Loucy (cell line): ENCODE results near the gene SLC35B2.

Experiments used
- H2AFZ ChIP-seq: fragments of 200-600 bp; sonication (generic); 2 replicates; pipeline ENCODE4 v1.6.0; 2016; ENCODE audit warnings: antibody characterized with exemption, mild to moderate bottlenecking, low read length, moderate library complexity
- H3F3A ChIP-seq: fragments of 200-600 bp; 2 replicates; pipeline ENCODE4 v1.6.0; 2016; ENCODE audit warnings: antibody characterized with exemption, low read depth, mild to moderate bottlenecking
- H3K27me3 ChIP-seq: fragments of 200-600 bp; sonication (generic); 2 replicates; pipeline ENCODE4 v1.6.1; 2014; ENCODE audit warnings: low read length, mild to moderate bottlenecking; ENCODE audit not compliant: insufficient read depth, poor library complexity, severe bottlenecking
- H3K36me3 ChIP-seq: fragments of 200-600 bp; sonication (generic); 2 replicates; pipeline ENCODE4 v1.6.1; 2016; ENCODE audit warnings: low read length; ENCODE audit not compliant: insufficient read depth
- H3K4me1 ChIP-seq: fragments of 200-600 bp; sonication (generic); 2 replicates; pipeline ENCODE4 v1.5.1; 2014; ENCODE audit warnings: low read length, mild to moderate bottlenecking; ENCODE audit not compliant: insufficient read depth, poor library complexity, severe bottlenecking
- H3K4me2 ChIP-seq: fragments of 200-600 bp; sonication (generic); 2 replicates; pipeline ENCODE4 v1.6.0; 2014; ENCODE audit warnings: antibody characterized with exemption, low read length, low read depth, mild to moderate bottlenecking; ENCODE audit not compliant: poor library complexity, severe bottlenecking
- H3K4me3 ChIP-seq: fragments of 200-600 bp; sonication (generic); 2 replicates; pipeline ENCODE4 v1.5.1; 2014; ENCODE audit warnings: low read length, mild to moderate bottlenecking, mixed read lengths; ENCODE audit not compliant: poor library complexity, severe bottlenecking
- H3K79me2 ChIP-seq: fragments of 200-600 bp; sonication (generic); 2 replicates; pipeline ENCODE4 v1.6.1; 2014; ENCODE audit warnings: low read length; ENCODE audit not compliant: insufficient read depth
- H3K9ac ChIP-seq: fragments of 200-600 bp; sonication (generic); 2 replicates; pipeline ENCODE4 v1.6.0; 2014; ENCODE audit warnings: mild to moderate bottlenecking, low read depth, low read length, moderate library complexity; ENCODE audit not compliant: poor library complexity, severe bottlenecking
- H3K9me2 ChIP-seq: fragments of 200-600 bp; sonication (generic); replicated peaks from 2 replicates; pipeline ENCODE4 v1.6.1; 2016; ENCODE audit warnings: low read depth, low read length, mixed read lengths
- H3K9me3 ChIP-seq: fragments of 200-600 bp; sonication (generic); 2 replicates; pipeline ENCODE4 v1.6.1; 2014; ENCODE audit warnings: mild to moderate bottlenecking, antibody characterized with exemption, low read length, low read depth; ENCODE audit not compliant: insufficient read depth
- H4K20me1 ChIP-seq: fragments of 200-600 bp; sonication (generic); 2 replicates; pipeline ENCODE4 v1.6.0; 2014; ENCODE audit warnings: antibody characterized with exemption, low read length, mild to moderate bottlenecking; ENCODE audit not compliant: insufficient read depth, poor library complexity, severe bottlenecking
- CTCF ChIP-seq: fragments of 200-600 bp; sonication (generic); conservative IDR thresholded peaks from 2 replicates; pipeline ENCODE4 v1.5.1; 2014; ENCODE audit warnings: mild to moderate bottlenecking, antibody characterized with exemption, low read length
- EZH2phosphoT487 ChIP-seq: fragments of 200-600 bp; IDR thresholded peaks from 2 replicates; pipeline ENCODE4 v1.6.1; 2018; ENCODE audit warnings: antibody characterized with exemption, mild to moderate bottlenecking, moderate library complexity, borderline replicate concordance

The SLC35B2 gene

GRCh38 chr6:44276667-44277640 is 19.6 kb upstream of the SLC35B2 start:
- no peaks in the 10 kb centered on the region for H3K9me2 ChIP-seq
- no peaks in the 10 kb centered on the region for H3F3A ChIP-seq
- no peaks in the 10 kb centered on the region for H3K27me3 ChIP-seq
- no peaks in the 10 kb centered on the region for H3K36me3 ChIP-seq
- H3K4me1 ChIP-seq = no peaks in the 10 kb centered on the region
- H4K20me1 ChIP-seq = no peaks in the 10 kb centered on the region
- no peak overlapping the region for H3K4me2 ChIP-seq
- no peaks in the 10 kb centered on the region for H3K9me3 ChIP-seq
- no peak overlapping the region for H3K4me3 ChIP-seq
- no peaks in the 10 kb centered on the region for H3K79me2 ChIP-seq
- no peak overlapping the region for H3K9ac ChIP-seq
- H2AFZ ChIP-seq = no peak overlapping the region
- TF ChIP-seq EZH2phosphoT487 (no peak), CTCF (no peak)

- Histone ChIP-seq H3K36me3 (no peaks in the 10 kb centered on the region), H3K9ac (no peak overlapping the region), H3K4me2 (no peak overlapping the region), H2AFZ (no peak overlapping the region), H3K9me3 (no peaks in the 10 kb centered on the region), H3K4me1 (no peaks in the 10 kb centered on the region), H3K9me2 (no peaks in the 10 kb centered on the region), H3K79me2 (no peaks in the 10 kb centered on the region), H3F3A (no peaks in the 10 kb centered on the region), H3K4me3 (no peak overlapping the region), H4K20me1 (no peaks in the 10 kb centered on the region), H3K27me3 (no peaks in the 10 kb centered on the region)
- TF ChIP-seq EZH2phosphoT487 = no peak
- no peak for TF ChIP-seq CTCF
Measured at GRCh38 chr6:44275749-44276648, 18.7 kb upstream of the SLC35B2 start.

GRCh38 chr6:44275271-44275748 is 18.0 kb upstream of the SLC35B2 start:
- no peak overlapping the region for H2AFZ ChIP-seq
- no peaks in the 10 kb centered on the region for H3K27me3 ChIP-seq
- no peaks in the 10 kb centered on the region for H3K9me3 ChIP-seq
- no peaks in the 10 kb centered on the region for H3K36me3 ChIP-seq
- no peak overlapping the region for H3K9ac ChIP-seq
- TF ChIP-seq EZH2phosphoT487 = no peak
- no peak for TF ChIP-seq CTCF
- no peaks in the 10 kb centered on the region for H3K4me1 ChIP-seq
- no peaks in the 10 kb centered on the region for H3K79me2 ChIP-seq
- H3K4me2 ChIP-seq = no peak overlapping the region
- no peaks in the 10 kb centered on the region for H3K9me2 ChIP-seq
- no peaks in the 10 kb centered on the region for H4K20me1 ChIP-seq
- H3F3A ChIP-seq = no peaks in the 10 kb centered on the region
- no peak overlapping the region for H3K4me3 ChIP-seq
